HG03095 (cell line): ENCODE data around the gene PHB1.
"Not testable (repeated sequence)": the region's sequence is repeated elsewhere in the genome, so short reads cannot be mapped to it uniquely, and the experiment has no call there.

ENCODE experiments used
- ATAC-seq: cut with Tn5 transposase; IDR thresholded peaks from one replicate; pipeline ENCODE4 v1.9.1; 2021; ENCODE audit warnings: moderate library complexity; ENCODE audit not compliant: unreplicated experiment

Gene PHB1

GRCh38 chr17:49439673-49440571 lies 25.2 kb upstream of the PHB1 start:
- ATAC-seq, result no peak

DNA sequence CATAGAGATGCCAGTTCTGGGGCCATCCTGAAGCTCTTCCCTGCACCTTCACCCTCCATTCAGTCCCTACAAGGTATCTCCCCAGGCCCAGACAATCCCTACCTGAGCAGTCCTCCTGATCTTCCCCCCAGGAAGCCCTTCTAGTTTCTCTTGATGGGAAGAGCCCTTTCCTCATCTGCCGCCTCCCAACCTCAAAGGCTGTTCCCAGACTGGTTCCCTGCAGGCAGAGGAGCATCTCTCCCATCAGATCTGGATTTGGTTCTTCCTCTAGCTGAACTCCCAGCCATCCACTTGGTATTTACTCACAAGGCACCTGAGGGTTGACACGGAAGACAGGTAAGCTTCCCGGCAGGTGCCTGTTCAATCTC lies 24.6 kb upstream of the PHB1 start:
- no peak for ATAC-seq

GRCh38 chr17:49438436-49439278 lies 24.0 kb upstream of the PHB1 start:
- no peak for ATAC-seq

- ATAC-seq, result no peak
Measured at GRCh38 chr17:49437696-49438435, 23.2 kb upstream of the PHB1 start.

DNA sequence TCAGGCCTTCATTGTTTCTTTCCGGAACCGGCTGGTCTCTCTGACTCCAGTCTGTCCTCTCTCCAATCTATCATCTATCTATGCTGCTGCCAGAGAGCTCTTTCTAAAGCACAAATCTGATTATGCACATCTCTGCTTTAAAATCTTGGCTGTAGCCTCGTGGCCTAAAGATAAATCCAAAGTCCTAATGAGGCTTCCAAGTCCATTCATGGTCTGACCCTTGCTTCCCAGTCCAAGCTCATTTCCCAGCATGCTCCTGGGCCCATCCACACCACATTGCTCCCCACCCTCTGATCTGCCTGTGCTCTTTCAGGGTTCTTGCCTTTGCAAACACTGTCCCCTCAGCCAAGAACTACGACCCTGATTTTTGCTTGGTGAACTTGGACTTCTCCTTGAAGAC lies 21.5 kb upstream of the PHB1 start:
- no peak for ATAC-seq

DNA sequence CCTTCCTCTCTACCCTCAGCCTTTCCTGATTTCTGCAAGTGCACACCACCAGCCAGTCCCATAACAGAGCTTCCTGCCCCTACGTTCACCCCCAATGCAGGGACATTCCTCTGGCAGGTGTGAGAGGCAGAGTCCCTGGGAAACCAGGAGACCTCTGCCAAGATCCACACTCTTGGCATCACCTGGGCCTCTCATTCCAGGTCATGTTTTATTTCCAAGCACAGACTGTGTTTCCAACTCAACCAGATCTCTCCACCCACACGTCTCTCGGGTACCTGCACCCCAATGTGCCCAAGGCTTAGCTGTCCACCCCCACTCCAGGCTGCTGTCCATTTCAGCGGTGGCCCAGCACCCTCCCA lies 21.0 kb upstream of the PHB1 start:
- no peak for ATAC-seq

GRCh38 chr17:49434821-49435670 lies 20.4 kb upstream of the PHB1 start:
- no peak for ATAC-seq

DNA sequence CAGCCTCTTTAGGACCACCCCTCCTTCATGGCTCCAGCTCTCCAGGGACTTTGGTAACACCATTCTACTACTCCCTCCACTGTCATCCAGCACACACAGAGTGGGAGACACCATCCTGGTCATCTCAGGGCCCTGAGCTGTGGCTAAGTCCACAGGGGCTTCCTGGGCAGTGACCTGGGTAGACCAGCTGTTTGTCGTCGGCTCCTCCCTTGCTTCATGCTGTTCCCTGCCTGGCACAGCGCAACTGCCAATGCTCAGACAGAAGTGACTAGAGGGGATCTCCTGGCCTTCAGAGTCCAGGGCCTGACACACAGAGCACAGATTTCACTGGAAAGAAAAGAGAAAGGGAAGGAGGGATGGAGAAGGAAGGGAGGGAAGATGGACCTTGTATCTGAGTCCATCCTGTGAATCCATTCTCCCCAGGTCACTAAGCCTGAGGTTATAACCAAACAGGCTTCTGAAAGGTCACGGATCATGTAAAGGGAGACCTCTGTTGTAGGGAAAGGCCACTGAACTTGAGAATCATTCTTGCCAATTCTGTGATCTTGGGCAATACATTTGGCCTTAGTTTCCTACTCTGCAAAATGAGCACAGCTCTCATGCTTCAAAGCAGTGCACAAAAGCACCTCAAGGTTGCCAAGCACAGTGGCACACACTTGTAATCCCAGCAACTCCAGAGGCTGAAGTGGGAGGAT lies 18.5 kb upstream of the PHB1 start:
- ATAC-seq, result no peak

GRCh38 chr17:49431743-49432142 lies 17.1 kb upstream of the PHB1 start:
- no peak for ATAC-seq

DNA sequence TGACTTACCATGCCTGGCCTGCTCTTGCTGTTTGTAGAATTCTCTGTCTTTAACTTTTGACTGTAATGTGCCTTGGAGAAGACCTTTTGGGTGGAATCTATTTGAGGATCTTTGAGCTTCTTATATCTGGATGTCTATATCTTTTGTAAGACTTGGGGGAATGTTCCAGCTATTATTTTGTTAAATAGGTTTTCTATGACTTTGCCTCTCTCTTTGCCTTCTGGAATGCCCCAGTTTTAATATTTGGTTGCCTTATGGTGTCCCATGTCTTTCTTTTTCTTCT lies 10.3 kb upstream of the PHB1 start:
- ATAC-seq, result no peak

DNA sequence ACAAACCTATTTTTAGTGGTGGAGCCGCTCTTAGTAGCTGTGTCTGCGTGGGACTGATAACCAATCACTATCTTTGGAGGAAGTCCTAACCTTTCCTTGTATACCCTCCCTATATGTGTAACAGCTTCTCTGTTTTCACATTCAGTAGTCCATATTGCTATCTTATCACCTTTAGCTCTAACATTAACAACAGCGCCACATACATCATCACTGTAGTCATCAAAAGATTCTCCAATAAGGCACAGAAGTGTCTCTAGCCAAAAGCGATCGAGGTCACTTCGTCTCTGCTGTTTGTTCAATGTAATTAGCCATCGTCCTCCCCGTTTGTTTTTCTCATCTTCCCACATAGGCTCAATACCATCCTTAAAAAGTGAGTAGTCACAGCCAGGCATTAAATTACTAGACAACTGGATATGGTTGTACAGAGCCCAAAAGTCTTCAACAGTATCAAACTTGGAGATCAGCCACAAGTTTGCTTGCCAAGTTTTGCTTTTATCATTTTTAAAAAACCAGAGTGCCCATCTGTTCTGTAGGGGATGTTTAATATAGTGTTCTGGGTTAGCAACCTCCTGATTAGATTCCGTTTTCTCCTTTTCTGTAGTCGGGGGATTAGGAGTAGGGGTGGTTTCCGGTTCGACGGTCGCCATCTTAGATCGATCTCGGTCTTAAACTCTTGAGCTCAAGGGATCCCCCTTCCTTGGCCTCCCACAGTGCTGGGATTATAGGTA lies 9.8 kb upstream of the PHB1 start:
- not testable (repeated sequence) for ATAC-seq

- ATAC-seq, result no peak
Measured at GRCh38 chr17:49422714-49423113, 8.0 kb upstream of the PHB1 start.

GRCh38 chr17:49419761-49420160 lies 5.1 kb upstream of the PHB1 start:
- ATAC-seq, result not testable (repeated sequence)

DNA sequence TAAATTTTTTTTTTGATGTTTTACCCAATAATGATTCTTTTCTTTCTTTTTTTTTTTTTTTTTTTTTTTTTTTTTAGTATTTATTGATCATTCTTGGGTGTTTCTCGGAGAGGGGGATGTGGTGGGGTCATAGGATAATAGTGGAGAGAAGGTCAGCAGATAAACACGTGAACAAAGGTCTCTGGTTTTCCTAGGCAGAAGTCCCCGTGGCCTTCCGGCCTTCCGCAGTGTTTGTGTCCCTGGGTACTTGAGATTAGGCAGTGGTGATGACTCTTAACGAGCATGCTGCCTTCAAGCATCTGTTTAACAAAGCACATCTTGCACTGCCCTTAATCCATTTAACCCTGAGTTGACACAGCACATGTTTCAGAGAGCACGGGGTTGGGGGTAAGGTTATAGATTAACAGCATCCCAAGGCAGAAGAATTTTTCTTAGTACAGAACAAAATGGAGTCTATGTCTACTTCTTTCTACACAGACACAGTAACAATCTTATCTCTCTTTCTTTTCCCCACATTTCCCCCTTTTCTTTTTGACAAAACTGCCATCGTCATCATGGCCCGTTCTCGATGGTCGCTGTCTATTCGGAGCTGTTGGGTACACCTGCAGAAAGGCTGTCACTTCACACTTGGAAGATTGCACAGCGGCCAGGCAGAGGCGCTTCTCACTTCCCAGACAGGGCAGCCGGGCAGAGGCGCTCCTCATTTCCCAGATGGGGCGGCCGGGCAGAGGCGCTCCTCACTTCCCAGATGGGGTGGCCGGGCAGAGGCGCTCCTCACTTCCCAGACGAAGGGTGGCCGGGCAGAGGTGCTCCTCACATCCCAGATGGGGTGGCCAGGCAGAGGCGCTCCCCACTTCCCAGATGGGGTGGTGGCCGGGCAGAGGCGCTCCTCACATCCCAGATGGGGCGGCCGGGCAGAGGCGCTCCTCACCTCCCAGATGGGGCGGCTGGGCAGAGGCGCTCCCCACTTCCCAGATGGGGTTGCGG lies 4.4 kb upstream of the PHB1 start:
- ATAC-seq, result not testable (repeated sequence)

GRCh38 chr17:49414271-49414621 lies 436 bp downstream of the PHB1 start:
- ATAC-seq, result no peak

GRCh38 chr17:49409066-49409465 lies 5.6 kb downstream of the PHB1 start:
- no peak for ATAC-seq

DNA sequence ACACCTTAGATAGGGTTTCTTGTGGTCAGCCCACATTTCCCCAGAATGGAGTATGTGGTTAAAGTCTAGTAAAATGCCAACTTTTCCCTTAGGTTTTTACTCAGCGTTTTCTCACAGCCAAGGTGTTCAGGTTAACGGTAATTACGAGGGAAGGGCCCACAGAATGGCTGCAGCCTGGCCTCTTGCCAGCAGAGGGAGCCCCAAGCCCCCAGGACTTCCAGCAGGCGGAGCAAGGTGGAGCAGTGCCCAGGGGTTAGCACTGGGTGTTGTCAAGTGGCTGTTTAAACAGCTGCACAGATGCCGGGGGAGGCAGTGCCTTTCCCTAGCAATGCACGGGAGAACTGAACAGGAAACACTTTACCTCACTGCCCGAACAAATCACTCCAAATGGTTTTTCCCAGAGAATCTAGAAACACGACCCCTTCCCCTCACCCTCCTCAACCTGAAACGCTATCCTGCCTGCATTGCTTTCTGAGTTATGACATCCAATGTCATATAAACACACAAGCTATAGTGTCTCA lies 6.6 kb downstream of the PHB1 start:
- no peak for ATAC-seq

DNA sequence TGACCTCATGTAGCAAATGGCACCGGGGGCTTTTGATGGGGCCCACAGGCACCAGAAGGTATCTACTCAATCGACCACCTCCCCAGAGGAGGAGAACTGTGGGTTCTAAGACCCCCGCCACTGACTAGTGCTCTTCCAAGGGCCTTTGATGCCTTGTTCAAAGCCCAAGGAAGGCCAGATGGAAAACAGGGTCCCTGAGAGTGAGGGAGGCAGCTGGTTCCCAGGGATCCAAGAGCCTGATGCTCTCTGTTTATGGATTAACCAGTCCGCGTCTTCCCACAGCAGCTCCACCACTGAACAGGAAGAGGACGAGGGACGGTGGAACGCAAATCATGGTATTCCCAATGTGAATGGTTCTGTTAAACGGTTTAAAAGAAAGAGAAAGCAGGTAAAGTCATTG lies 7.6 kb downstream of the PHB1 start:
- ATAC-seq, result no peak
